HPDE6-E6E7 (cell line): ENCODE measurements around the gene TBPL2.
"Not testable (repeated sequence)": the region's sequence is repeated elsewhere in the genome, so short reads cannot be mapped to it uniquely, and the experiment has no call there.

Source experiments
- DNase-seq: peaks from one replicate; pipeline ENCODE4 v3.0.0; 2011; ENCODE audit warnings: missing footprints; ENCODE audit errors: extremely low spot score

TBPL2 gene

DNA sequence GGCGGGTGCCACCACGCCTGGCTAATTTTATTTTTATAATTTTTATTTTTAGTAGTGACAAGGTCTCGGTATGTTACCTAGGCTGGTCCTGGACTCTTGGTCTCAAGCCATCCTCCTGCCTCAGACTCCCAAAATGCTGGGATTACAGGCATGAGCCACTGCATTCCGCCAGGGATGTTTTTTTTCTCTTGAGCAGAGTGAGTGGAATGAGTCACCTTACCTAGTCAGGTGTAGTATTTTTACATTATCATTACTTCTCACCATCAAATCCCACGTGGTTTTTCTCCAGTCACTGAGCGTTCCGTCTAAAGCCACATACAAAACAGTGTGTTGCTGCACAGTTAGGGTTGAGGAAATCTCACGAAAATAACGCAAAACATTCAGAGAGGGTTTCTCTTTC lies 870 bp upstream of the TBPL2 start:
- no peak for DNase-seq

DNA sequence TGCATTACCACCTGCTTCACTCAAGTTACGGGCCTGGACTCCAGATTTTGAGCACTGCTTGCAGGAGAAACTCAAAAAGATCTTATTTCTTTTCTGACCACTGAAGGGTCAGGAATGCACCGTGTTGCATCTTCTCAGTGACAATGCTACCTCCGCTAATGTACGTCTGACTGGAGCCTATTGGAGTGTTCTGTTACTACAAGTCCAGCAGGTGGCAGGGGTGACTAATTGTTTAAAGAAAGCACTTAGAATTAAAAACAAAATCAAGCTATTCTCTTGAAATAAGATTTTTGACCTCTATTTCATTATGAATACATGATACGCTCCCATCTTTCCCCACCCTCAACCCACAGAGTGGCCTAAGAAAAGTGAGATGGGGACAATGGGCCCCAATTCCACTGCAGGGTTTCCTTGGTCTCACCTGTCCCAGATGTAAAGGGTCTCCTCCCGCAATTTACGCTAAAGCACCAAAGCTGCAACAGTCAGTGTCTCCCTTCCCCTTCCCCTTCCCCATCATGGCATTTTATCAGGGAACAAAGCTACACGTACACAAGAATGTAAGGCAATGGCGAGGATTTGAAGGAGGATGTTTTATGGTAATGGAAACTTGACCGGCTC lies 2.2 kb downstream of the TBPL2 start:
- peak; percentile 54 for DNase-seq

DNA sequence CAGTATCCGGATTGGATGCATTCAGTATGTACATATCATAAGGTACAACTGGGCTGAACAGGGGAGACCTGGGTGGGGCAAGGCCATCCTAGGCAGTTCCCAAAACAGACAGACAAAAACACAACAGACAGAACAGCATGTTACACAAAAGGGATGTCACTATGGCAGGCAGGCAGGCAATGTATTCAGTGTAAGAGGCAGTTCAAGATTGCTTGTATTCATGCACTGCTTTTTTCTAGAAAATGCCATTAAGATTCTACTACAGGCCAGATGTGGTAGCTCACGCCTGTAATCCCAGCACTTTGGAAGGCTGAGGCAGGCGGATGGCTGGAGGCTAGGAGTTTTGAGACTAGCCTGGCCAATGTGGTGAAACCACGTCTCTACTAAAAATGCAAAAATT lies 3.5 kb downstream of the TBPL2 start:
- no peak for DNase-seq

DNA sequence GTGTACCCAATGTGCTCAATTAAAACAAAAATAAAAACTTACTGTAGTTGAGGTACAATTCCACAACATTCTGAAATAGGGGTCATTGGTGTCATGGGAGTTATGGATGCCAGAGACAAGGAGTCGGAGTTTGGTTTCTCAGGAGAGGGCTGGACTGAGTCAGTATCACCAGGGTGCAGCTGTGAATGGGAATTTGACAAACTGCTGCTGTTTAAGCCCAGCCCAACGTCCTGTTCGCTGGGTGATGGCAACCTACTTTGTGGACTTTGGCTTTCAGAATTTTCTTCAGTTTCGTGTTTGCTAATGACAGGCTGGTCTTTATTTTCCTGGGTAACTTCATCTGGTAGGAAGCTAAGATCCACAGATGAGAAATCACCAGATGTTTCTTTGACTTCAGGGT lies 3.9 kb downstream of the TBPL2 start:
- no peak for DNase-seq

DNA sequence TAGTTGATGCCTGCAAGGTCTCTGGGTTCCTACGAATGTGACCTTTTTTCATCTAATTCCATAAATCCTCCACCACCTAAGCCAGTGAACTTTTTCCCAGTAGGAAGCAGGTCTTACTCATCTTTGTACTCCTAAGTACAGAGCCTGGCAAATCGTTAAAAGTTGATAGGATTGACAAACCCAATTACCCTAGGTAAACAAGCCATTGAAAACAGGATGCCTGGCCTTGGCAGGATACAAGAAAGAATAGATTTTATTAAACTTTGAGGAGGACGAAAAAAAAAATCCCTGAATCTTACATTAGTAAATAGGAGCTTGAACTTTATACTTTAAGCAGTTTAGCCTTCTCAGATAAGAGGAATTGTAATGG lies 5.6 kb downstream of the TBPL2 start:
- no peak for DNase-seq

DNA sequence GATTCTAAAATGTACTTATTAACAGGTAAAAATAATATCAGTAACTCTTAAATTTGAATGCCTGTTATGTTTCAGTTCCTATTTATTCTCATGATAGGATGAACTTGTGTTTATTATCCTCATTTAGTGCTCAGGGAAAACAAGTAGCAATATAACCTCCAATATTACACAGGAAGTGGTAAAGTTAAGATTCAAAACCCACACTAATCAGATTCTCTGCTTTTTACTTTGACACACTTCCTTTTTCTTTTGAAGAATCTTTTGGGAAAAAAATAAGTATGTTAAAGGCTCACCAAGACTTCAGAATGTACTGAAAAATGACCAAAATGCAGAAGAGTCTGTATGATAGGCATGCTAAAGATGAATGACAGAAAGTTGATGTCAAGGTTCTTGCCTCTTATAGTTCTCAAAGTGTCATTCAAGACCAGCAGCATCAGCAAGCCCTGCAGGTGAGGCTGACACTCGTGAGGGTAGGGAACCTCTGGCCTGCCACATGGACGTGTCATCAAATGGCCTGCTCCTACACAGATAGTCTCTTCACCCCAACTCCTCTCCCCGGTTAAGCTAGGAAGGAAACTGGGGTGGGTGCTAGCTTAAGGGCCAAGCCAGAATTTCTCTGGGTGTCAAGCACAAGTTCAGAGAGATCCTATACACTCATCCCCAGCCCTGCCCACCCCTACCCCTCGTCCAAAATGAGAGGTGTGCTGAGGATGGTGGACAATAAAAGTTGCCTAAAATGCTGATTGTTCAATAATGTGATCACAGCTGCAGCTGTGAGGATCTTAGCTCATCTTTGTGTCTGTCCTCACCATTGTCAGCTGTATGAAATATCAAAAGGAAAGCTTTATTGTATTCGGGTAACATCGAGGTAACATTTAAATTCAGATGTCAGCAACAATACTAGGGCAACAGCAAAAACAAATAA lies 6.3 kb downstream of the TBPL2 start:
- DNase-seq = no peak

DNA sequence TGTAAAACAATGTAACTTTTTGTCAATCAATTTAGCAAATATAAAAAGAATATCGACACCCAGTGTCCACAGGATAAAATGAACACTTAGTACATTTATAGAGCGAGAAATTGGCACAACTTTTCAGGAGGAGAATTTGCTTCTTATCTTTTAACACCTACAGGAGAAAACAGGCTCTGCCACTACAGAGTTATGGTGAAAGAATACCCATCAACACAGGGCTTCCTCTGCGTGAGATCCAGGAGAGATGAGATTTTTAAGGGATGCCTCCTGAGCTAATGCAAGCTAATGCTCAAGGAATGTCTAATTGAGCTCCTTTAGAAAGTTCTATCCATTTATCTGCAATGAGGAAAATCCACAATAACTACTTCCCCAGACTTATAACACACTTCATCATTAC lies 7.8 kb downstream of the TBPL2 start:
- DNase-seq = no peak

DNA sequence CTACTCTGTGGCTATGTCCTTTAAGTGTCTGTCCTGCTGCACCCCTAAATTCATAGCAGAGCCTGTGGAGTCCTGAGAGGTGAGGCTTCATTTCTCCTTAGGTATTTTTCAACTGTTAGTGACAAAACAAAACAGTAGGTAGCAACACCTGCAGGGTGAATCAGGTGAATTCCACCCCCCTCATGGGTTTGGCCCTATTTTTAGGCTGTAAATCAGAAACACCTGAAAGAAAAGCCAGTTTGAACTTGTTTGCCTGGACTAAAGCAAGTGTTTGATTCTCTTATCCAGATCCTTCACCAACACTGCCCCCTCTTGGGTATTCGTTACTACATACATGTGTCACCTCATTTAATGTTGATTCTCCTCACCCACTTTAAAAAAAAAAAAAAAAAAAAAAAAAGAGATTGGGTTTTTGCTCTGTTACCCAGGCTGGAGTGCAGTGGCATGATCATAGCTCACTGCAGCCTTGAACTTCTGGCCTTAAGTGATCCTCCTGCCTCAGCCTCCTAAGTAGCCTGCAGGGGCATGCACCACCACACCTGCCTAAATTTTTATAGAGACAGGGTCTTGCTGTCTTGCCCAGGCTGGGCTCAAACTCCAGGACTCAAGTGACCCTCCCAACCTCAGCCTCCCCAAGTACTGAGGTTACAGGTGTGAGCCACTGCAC lies 10.3 kb downstream of the TBPL2 start:
- DNase-seq = peak; percentile 84

DNA sequence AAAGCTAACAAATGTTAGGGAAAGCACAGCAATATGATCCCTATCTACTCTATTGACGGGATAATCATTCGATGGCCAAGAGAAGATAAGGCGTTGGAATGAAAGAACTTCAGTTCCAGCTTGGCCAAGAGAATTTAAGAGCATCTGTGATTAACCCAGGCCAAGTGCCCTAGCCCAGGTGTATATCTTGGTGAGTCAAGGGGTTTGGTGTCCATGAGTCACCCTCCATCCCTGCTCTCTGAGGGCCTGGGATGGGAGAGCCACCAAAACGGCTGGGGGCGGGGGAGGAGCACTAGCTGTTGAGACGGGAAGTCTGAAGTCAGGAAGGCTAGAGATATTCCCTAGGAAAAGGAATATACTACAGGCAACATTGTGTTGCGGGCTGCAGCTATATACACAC lies 13.0 kb downstream of the TBPL2 start:
- DNase-seq = peak; percentile 82

DNA sequence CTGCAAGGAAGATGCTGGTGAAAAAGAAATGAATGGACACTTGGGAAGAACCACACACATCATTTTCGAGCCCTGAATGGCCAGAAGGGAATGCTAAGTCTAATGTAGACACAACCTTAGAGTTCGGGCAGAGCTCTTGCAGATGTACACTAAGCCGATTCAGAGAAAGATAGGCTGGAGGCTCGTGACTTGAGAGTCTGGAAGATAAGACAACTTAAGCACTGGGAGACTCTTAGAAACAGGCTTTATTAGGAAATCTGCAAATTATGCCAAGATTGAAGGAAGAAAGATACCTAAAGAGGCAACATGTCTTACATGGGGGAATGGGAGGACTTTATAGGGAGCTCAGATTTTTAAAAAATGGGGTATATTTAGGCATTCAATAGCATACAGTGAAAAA lies 13.5 kb downstream of the TBPL2 start:
- DNase-seq = no peak

DNA sequence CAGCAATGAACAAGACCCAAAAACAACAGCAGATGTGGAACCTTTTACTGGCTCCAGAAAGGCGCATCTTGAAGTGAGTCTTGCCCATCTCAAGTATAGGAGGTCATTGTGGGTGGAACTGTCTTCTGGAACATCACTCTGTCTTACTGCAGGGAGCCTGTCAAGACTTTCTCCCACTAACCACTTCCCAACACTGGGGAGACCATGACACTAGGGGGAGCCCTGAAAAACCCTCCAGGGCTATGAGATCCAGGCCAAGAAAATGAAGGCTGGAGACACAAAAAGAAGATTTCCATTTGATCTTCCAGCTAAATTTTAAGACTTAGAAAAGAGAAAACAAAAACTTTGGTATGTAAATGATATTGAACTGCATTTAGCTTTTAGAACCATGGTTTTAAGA lies 15.3 kb downstream of the TBPL2 start:
- DNase-seq = no peak

DNA sequence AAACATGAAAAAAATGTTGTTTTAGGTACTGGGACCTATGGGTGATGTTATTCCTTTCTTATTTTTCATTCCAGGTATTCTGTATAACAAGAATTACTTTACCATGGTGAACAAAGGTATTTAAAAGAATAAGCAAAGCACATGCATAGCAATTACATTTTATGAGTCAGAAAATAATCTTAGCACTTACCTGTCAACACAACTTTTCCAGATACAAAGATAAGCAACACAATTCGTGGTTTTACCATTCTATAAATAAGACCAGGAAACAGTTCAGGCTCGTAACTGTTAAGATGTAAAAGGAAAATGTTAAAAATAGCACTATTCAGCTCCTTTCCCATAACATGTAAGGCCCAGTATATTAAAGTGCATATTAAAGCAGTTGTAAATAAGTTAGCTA lies 16.4 kb downstream of the TBPL2 start:
- no peak for DNase-seq

DNA sequence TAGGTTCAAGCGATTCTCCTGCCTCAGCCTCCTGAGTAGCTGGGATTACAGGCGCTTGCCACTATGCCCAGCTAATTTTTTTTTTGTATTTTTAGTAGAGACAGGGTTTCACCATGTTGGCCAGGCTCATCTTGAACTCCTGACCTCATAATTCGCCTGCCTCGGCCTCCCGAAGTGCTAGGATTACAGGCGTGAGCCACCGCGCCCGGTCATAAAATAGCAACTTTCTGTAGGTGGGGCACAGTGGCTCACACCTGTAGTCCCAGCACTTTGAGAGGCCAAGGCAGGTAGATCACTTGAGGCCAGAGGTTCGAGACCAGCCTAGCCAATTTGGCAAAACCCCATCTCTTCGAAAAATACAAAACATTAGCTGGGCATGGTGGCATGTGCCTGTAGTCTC lies 18.1 kb downstream of the TBPL2 start:
- DNase-seq = not testable (repeated sequence)

DNA sequence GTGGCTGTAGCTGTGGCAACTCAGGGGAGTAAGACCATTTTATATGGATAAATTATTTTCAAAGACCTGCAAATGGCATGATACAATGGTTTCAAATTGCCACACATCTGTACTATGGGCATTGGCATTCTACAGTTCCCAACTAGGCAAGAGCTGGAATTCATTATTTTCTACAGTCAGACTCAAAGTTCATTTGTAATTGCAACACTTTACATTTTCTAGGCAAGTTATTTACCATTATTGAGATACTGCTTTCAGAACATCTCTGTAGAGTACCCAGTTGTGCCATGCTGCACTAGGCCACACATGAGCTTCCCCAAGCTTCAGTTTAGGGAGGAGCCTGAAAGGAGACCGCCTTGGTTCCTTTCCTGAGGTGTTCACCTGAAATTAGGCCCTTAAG lies 20.8 kb downstream of the TBPL2 start:
- DNase-seq = no peak

DNA sequence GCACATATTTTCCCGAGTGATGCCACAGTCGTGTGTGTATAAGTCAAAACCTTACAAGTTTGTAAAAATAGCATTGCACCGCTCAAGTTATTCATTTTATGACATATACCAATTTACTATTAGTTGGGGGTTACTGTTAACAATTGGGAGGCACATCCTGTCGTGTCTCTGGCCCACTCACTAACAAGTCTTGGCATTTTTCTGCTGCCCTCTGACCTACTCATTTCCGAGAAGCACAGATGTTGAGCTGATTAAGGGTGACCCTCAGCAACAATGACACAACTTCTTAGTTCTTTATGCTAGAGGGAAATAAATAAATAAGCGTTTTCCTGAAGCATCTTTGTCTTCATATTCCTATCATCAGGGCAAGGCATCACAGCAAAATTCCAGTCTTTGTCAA lies 22.0 kb downstream of the TBPL2 start:
- no peak for DNase-seq

DNA sequence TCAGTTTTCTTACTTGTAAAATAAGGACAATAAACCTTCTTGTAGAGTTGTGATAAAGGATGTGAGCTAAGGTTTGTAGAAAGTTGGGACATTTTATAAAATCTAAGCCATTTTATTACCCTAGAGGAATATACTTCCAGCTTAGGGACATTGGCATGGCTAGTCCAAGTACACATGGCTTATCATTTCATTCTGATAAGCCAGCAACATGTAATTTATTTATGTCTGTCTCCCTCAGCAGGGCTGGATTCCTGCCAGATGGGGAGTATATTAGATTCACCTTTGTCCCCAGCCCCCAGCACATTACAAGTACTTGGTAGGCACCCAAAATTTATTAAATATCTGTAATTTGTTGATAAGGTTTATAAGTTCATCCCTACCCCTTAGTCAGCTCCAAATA lies 22.5 kb downstream of the TBPL2 start:
- DNase-seq = no peak

DNA sequence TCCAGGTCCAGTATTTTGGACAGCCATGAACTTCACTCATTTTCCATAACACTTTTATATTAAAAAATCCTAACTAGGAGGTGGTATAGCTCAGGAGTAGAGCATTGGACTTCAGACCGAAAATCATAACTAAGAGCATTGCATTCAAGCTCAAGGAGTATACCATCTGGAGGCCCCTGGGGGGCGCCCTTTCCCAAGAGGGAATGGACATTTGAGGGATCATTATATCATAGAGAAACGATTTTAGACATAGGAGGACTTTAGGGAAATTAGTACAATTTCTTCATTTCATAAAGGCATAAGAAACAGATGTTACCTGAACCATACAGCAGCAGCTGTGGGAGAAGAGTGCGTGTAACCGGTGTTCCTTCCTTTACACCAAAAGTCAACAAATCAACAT lies 23.6 kb downstream of the TBPL2 start:
- no peak for DNase-seq

DNA sequence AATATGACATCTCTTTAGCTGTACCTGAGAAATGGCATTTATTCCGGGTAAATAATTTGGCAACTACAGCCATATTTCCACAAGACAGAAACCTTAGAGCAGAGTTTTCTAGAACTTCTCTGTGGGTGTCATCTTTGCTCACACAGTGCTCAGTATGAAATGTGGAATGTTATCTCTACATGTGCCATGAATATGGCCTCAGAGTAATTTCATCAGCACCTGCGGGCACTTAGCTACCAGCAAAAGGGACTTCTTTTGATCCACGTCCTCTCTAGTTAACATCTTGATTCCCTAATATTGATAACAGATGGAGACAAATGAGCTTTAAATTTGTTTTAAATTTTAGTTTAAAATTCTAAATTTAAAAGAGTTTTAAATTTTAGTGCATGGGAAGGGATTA lies 25.9 kb downstream of the TBPL2 start:
- no peak for DNase-seq

DNA sequence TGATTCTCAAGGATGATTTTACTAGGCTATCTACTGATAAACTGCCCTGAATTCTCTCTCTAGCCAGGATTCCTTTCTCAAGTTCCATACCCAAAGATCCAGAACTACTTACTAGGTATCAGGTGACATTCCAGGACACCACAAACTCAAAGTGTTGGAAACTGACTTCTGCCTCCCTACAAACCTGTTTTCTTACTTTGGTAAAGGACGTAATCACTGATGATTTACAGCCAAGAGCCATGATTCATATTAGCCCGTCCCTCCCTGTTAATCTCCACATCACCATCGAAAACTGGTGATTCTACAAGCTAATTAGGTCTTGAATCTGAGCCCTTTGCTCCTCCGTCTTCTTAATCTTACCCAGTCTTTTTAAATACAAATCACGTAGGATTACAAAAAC lies 27.7 kb downstream of the TBPL2 start:
- peak; percentile 79 for DNase-seq

DNA sequence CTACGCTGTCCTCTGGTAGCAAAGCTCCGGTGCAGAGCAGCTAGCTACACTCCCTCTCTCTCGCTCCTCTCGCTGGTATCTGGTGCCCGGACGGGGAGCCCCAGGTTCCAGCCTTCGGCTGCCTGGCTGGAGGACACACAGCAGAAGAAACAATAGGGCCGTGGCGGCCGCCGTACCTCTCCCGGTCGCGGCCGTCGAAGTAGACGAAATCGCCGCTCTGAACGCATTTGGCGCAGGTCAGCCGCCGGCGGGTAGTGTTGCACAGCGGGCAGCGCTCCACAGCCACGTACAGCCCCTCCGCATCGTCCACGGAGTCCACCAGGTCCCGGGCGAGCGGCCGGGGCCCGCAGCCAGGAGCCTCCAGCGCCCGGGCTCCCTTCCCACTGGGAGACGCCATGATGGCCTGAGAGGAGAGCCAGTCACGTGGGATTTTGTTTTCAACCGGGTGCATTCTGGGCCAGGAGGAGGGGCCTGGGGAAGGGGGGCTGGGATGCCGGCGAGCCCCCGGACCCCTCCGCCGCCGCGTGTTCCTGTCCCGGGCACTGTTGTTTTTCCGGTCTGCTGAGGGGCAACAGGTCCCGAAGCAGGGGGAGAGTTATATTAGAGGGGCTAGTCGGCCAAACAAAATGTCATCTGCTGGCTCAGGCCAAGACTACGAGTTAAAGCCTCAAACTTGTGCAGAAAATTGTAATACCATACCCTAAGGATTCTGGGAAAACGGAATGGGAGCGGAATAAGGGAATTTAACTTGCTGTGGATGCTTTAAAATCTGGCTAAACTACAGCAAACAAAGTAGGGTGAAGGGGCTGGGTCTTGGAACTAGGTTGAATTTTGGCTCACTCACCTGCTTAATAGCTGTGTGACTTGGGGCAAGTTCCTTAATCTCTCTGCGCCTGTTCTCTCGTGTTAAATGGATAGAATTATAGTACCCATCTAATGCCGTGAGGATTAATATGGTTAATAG lies 28.7 kb downstream of the TBPL2 start, which contains the start of gene ATG14:
Gene ATG14 (minus strand): TSS at position 405 of the 964 bp plus-strand sequence. CDS start 8 bp downstream, at position 397.
- peak; percentile 88 for DNase-seq

DNA sequence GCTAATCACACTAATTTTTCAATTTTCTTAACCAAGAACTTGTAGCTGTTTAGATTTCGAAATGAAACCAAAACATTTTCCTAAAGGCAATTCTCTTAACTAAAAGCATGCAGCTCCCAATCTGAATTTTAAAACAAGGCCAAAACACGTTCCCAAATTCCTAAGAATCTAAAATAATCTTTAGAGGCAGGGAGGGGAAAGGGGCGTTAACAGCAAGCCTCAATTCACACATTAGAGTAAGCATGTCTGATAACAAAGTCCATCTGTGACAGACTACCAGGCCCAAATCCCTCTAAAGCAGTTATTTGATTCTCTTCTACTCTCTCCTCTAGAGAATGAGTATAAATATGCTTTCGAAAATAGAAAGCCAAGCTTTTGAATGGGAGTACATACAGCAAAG lies 29.5 kb downstream of the TBPL2 start:
- DNase-seq = no peak
